NCI-H1694 (cell line): ENCODE data around the gene TRMT2A.

Experiments used
- DNase-seq: peaks from one replicate; lab custom pipeline; 2025; lab: John Stamatoyannopoulos, UW

Gene TRMT2A

DNA sequence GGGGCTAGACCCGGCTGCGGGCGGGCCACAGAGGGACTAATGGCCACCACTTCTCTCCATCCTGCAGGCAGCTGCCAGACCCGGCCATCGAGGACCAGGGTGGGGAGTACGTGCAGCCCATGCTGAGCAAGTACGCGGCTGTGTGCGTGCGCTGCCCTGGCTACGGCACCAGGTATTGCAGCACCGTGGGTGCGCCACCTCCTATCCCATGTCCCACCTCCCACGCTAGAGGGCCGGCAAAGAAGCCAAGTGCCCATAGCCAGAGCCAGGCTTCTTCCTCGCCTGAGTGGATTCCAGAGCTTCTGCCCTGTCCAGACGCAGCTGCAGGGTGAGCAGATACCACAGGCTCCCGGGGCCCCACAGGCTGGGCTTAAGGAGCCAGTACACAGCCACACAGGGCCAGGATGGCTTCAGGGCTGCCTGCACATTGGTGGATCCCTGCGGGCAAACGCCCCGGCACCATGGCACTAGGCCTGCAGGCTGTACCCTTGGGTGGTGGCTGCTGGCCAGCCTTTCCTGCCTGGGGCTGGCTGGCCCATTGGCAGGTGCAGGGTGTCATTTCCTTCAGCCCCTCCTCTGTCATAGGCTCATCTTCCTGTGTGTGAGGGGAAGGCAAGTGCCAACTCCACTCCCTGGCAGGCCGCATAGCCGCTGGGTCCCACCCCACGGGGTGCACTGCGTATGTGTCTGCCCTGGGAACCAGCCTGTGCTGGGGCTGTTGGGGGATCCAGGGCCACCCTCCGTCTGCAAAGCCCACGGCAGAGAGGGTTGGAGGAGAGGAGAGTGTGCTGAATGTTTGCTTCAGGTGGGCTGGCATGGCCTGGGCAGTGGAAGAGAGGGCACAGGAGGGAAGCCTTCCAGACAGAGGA, 53.5 kb downstream of the TRMT2A start:
- DNase-seq: no peak

DNA sequence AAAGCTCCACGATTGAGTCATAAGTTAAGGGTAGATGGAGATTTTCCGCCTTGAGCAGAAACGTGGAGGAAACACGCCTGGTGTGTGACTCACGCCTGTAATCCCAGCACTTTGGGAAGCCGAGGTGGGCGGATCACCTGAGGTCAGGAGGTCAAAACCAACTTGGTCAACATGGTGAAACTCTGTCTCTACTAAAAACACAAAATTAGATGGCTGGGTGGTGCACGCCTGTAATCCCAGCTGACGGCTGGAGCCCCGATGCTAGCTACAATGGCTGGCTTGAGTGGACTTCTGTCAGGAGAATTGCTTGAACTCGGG, 54.3 kb downstream of the TRMT2A start:
- no peak for DNase-seq

DNA sequence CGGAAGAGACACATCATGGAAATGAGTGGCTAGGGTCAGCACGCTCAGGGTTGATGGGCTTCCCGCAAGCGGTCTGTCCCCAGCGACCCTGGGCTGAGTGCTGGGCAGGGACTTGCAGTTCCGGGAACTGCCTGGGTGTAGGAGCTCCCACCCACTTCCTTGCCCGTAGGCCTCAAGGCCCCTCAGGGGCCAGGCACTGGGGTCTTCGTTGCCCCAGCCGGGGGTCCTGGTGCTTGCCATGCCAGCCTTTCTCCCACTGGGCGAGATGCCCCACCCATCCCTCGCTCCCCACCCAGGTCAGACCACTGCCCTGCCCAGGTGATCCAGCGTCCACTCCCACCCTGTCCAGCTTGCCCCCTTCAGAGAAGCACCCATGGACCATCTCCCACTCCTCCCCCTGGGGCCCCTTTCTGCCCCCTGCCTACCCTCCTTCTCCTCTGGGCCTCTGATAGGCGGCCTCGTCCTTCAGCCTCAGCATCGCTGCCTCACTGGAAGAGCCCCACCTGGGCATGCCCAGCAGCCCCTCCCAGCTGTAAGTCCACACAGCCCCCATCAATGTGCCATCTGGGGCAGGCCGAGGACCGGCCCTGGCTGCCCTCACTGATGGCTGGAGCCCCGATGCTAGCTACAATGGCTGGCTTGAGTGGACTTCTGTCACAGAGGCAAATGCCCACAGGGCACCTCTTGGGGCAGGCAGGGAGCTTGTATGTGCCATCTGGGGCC, 54.8 kb downstream of the TRMT2A start:
- no peak for DNase-seq
